ENCODE measurements around the gene TRMT5. TPM values are rescaled to one million over a fixed set of nuclear protein-coding genes. Genes with fewer than 3 reads are reported as not detected.

TRMT5 gene
- 8.3 and 11.8 TPM in 2 replicates for total RNA-seq (2014; rRNA removed; shearing (Covaris generic))

GRCh38 chr14:60980811-60981632 is at the start of gene TRMT5, which contains the start of gene SLC38A6:
Gene TRMT5 (minus strand): TSS chr14:60981079. CDS start chr14:60980973, 106 bp downstream.
Gene SLC38A6 (plus strand): TSS chr14:60981245. CDS start chr14:60981278, 33 bp downstream.
- peak; percentile 95 for DNase-seq (ENCODE audit: low read depth)

DNA sequence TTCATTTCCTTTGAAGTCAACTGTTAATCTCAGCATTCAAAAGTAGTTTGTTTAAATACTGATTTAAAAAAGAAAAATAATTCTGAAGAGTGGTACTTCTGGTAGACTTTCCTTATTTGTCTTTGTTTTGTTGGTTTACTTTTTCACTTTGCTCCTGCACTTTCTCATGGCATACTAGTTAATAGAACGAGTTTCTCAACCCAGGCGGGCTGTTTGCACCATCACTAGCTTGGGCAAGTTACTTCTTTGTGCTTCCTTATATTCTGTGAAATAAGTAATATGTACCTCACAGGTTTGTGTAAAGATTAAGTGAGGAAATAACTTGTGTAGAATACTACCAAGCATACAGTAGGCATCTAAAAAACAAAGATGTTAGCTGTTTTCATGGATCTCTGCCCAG is 45.6 kb upstream of the TRMT5 start:
- no peak for DNase-seq (ENCODE audit: low read depth)

- peak; percentile 80 for DNase-seq (ENCODE audit: low read depth)
These were observed 44.7 kb upstream of the TRMT5 start for GRCh38 chr14:61025251-61026223.

- no peak for DNase-seq (ENCODE audit: low read depth)
These were observed 38.7 kb upstream of the TRMT5 start for GRCh38 chr14:61019537-61019936.

DNA sequence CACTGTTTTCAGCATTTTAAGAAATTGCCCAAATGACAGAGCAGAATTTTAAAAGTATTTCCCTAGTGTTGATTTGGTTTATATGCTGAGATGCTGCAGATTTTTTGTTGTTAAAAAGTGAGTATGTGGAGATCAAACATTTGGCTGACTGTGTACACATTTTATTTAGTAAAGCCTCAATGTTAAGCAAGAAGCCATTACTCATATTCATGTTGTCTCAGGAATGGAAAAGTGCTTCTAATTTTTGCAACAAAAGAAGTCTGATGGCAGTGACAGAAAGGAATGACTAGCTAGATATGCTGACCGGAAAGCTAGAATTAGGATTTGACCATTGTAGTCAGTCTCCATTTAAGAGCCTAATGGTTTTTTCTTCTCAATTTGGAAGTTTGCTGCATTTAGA is 22.7 kb upstream of the TRMT5 start:
- DNase-seq (ENCODE audit: low read depth), result no peak

DNA sequence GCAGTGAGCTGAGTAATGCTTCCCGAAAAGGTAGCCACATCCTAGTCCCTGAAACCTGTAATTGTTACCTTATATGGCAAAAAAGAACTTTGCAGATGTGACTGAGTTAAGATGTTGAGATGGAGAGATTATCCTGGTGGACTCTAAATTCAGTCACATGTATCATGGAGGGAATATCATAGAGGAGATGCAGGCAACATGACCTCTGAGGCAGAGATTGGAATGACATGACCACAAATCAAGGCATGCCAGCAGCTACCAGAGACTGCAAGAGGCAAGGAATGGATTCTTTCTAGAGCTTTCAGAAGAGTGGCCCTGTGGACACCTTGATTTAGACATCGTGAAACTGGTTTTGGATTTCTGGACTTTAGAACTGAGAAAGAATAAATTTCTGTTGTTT is 18.7 kb upstream of the TRMT5 start:
- DNase-seq (ENCODE audit: low read depth), result no peak

DNA sequence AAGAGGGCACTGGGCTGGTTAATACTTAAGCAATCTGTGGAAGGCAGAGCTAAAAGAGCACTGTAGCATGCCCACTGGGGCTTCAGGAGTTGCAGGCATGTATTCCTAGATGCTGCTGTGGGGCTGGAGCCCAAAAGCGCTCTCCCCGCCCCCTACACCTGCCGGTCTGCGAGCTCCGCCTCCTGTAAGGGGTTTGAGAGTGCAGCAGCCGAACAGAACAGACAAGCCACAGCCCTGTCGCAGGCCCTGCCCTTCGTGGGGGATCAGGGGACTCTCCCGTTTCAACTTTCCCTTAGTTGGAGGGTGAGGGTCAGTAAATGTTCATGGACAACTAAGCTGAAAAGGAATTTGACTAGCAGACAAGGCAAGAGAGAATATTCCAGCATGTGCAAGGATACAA is 17.7 kb upstream of the TRMT5 start:
- no peak for DNase-seq (ENCODE audit: low read depth)

GRCh38 chr14:60989599-60989998 is 8.7 kb upstream of the TRMT5 start:
- no peak for DNase-seq (ENCODE audit: low read depth)

DNA sequence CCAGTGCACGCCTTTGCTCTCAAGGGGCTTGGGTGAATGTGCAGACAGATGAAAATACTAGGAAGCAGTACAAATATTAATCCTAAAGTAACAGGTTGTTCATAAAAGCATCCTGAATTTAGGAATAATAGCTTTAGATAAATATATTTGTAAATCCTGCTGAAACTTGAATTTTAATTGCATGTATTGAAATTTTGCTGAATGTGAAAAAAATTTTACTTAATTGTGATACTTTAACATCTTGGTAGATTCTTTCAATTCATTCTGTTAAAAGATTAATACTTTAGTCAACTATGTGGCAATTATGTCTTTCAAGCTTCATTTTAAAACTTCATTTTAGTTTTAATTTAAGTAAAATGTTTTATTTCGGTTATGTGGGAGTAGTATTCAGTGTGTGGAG is 5.6 kb upstream of the TRMT5 start:
- DNase-seq (ENCODE audit: low read depth), result no peak

DNA sequence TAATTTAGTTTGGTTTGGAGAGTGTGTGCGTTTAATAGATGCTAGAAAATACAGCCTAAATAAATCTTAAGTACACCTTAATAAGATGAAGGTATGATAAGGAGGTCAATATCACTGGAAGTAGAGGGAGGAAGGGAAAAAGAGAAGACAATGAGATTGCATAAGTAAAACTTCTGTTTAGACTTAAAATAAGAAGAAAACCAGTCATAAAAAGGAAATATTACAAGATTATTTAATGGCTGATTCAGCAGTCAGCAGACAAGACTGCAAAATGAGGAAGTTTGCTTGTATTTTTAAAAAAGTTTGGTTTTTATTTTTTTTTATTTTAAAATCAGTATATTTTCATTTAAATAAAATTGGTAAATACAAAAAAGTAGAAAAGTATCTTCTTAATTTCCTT is 3.3 kb upstream of the TRMT5 start:
- DNase-seq (ENCODE audit: low read depth), result no peak

- DNase-seq (ENCODE audit: low read depth), result peak; percentile 82
These were observed 965 bp upstream of the TRMT5 start for GRCh38 chr14:60981633-60982455.

GRCh38 chr14:60977847-60978246 is 3.0 kb downstream of the TRMT5 start:
- DNase-seq (ENCODE audit: low read depth), result no peak

DNA sequence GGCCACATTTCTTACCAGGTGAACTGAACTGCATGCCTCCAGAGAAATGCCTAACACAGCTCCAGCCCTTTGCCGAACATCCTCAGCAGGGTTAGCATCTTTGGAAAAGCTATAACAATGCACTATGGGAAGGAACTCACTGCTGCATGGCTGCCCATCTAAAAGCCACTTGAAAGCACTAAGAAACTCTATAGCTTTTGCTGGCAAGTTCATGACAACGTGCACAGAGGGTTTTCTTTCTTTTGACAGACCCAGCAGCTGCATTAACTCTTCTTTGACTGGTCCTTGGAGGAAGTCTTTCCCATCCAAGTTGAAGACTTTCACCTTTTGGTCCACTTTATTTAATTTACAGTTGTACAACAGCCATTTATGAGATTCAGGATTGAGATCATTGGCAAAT is 5.3 kb downstream of the TRMT5 start:
- DNase-seq (ENCODE audit: low read depth), result no peak

DNA sequence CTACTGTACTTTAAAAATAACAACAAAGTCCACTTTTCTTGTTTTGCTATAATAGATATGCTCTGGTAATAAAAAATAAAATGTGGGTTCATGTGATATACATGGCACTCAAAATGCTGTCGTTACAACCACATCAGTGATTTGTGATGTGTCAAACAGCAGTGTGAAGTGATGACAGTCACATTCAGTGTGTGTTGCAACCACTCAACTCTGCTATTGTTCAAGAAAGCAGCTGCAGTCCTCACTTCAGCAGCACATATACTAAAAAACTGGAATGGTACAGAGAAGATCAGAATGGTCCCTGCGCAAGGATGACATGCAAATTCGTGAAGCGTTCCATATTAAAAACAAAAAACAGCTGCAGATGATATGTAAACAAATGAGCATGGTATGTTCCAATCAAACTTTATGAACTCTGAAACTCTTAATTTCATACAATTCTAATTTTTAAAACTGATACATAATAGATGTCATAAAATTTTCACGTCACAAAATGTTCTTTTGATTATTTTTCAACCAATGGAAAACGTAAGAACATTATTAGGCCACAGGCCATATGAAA is 6.7 kb downstream of the TRMT5 start:
- no peak for DNase-seq (ENCODE audit: low read depth)

DNA sequence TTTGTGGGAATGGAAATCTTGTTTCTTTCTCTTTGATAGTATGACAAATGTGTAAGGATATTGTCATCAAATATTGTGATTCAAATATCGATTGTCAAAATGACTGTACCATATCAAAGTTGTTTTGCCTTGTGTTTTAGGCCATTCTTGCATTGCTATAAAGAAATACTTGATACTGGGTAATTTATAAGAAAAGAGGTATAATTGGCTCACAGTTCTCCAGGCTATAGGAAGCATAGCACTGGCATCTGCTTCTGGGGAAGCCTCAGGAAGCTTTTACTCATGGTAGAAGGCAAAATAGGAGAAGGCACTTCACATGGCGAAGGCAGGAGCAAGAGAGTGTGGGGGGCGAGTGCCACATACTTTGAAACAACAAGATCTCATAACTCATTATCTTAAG is 7.8 kb downstream of the TRMT5 start:
- DNase-seq (ENCODE audit: low read depth), result no peak

DNA sequence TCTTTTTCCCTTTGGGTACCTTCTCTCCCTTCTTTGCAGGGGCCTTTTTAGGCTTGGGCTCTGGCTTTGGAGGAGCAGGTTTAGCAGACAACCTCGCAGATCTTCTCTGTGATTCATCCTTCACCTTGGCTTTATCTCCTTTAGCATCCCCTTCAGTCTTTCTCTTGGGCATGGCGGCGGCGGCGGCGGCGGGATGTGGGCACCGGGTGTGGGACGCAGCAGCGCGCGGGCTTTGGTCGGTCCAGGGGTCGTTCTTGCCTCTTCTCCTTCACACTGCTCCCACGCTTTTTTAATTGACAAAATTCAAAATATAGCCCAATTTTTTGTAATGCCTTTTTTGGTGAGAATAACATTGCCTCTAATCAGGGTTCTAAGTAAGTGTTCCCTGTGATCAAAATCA is 8.6 kb downstream of the TRMT5 start:
- DNase-seq (ENCODE audit: low read depth), result no peak

DNA sequence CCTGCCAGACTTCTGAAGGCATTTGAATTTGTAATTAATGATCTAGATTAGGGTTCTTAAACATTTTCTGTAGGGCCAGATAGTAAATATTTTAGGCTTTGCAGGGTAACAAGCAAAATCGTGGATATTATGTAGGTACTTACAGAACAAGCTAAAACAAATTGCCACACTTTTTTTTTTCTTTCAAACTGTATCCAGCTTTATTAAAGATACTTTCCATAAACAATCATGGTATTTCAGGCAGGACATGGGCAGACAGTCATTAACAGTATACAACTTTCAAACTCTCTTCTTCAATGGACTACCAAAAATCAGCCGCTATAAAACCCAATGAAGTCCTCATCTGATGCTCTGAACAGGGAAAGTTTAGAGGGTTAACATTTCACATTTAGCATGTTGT is 9.6 kb downstream of the TRMT5 start:
- no peak for DNase-seq (ENCODE audit: low read depth)

DNA sequence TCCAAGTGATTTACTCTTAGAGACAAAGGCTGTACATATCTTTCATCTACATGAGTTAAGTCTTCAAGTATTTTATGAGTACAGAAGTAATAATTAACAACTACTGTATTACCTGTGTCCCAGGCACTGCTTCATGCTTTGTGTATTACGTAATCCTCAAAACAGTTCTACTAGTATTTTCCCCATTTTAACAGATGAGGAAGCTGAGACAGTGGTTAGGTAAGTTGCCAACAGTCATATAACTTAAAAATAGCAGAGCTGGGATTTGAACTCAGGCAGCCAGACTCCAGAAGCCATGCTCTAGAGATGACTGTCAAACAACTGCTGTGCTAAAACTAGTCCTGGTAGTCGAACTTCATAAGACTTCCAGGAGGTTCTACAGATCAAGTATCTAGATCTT is 10.7 kb downstream of the TRMT5 start:
- no peak for DNase-seq (ENCODE audit: low read depth)

- no peak for DNase-seq (ENCODE audit: low read depth)
These were observed 12.2 kb downstream of the TRMT5 start for GRCh38 chr14:60968671-60969070.

GRCh38 chr14:60968099-60968498 is 12.8 kb downstream of the TRMT5 start:
- peak; percentile 24 for DNase-seq (ENCODE audit: low read depth)

GRCh38 chr14:60965402-60965801 is 15.5 kb downstream of the TRMT5 start:
- peak; percentile 66 for DNase-seq (ENCODE audit: low read depth)

Data from M059J (cell line).